ENCODE results near the gene GNAZ. TPM values are rescaled to one million over a fixed set of nuclear protein-coding genes. Genes with fewer than 3 reads are reported as not detected.

GNAZ gene
- polyA plus RNA-seq, 1 donor (not counting 4 experiments of a cell fraction or from before 2014, with no cell fraction given) = 0.03 TPM

- dilution Hi-C loops (cut with MboI; ENCODE audit: extremely low pct_ligation_motif_present, low sequenced_read_pairs) = no loop called here
- DNase-seq (ENCODE audit: low read depth, low spot score) (no peak), FAIRE-seq (no peak)
- Histone ChIP-seq H3K4me2 (ENCODE audit: control insufficient read depth, extremely low read depth, insufficient read depth, low read depth, low read length) (no peak overlapping the region), H3K36me3 (ENCODE audit: control insufficient read depth in 2 of 2, extremely low read depth in 1 of 2, insufficient read depth in 2 of 2, low read length in 2 of 2) (no peaks in the 10 kb centered on the region), H3K4me3 (ENCODE audit: control insufficient read depth in 2 of 3, extremely low read depth in 1 of 3, insufficient read depth in 2 of 3, low read depth in 1 of 3, low read length in 3 of 3) (no peak overlapping the region), H3K4me1 (ENCODE audit: control insufficient read depth, extremely low read depth, insufficient read depth, low read length) (no peaks in the 10 kb centered on the region), H3K27ac (ENCODE audit: control insufficient read depth, insufficient read depth, low read length) (no peak overlapping the region), H3K9ac (ENCODE audit: control insufficient read depth, extremely low read depth, insufficient read depth, low read length) (no peak overlapping the region), H3K9me1 (ENCODE audit: control insufficient read depth, extremely low read depth, insufficient read depth, low read length) (no peaks in the 10 kb centered on the region), H3K9me3 (ENCODE audit: control insufficient read depth, low read depth, low read length) (no peaks in the 10 kb centered on the region), H2AFZ (ENCODE audit: control insufficient read depth, low read length) (no peak overlapping the region), H3K79me2 (ENCODE audit: control insufficient read depth, insufficient read depth, low read length) (no peaks in the 10 kb centered on the region), H3K27me3 (ENCODE audit: control insufficient read depth, extremely low read depth, insufficient read depth, low read length) (peaks cover 4% of the 10 kb centered on the region), H4K20me1 (ENCODE audit: control insufficient read depth, extremely low read depth, insufficient read depth, low read length) (peaks cover 3% of the 10 kb centered on the region)
- TF ChIP-seq CTCF (optimal IDR thresholded peaks at IDR 0.05 in 1 of 3, IDR thresholded peaks at IDR 0.05 in 1 of 3, conservative IDR thresholded peaks at IDR 0.05 in 1 of 3; ENCODE audit: extremely low read depth in 1 of 3, insufficient read depth in 2 of 3, low read length in 3 of 3) (no peak), EZH2 (IDR thresholded peaks at IDR 0.05; ENCODE audit: low read length) (no peak)
These were observed 55.3 kb downstream of the GNAZ start for GRCh38 chr22:23125512-23126103.

- dilution Hi-C loops (cut with MboI; ENCODE audit: extremely low pct_ligation_motif_present, low sequenced_read_pairs) = no loop called here
- no peaks in the 10 kb centered on the region for H3K9me1 ChIP-seq (ENCODE audit: control insufficient read depth, extremely low read depth, insufficient read depth, low read length)
- no peak overlapping the region for H2AFZ ChIP-seq (ENCODE audit: control insufficient read depth, low read length)
- H3K36me3 ChIP-seq (ENCODE audit: control insufficient read depth in 2 of 2, extremely low read depth in 1 of 2, insufficient read depth in 2 of 2, low read length in 2 of 2) = no peaks in the 10 kb centered on the region
- H3K27ac ChIP-seq (ENCODE audit: control insufficient read depth, insufficient read depth, low read length) = no peak overlapping the region
- H3K9me3 ChIP-seq (ENCODE audit: control insufficient read depth, low read depth, low read length) = no peaks in the 10 kb centered on the region
- H3K27me3 ChIP-seq (ENCODE audit: control insufficient read depth, extremely low read depth, insufficient read depth, low read length) = peaks cover 4% of the 10 kb centered on the region
- no peaks in the 10 kb centered on the region for H3K4me1 ChIP-seq (ENCODE audit: control insufficient read depth, extremely low read depth, insufficient read depth, low read length)
- H3K4me3 ChIP-seq (ENCODE audit: control insufficient read depth in 2 of 3, extremely low read depth in 1 of 3, insufficient read depth in 2 of 3, low read depth in 1 of 3, low read length in 3 of 3) = no peak overlapping the region
- H4K20me1 ChIP-seq (ENCODE audit: control insufficient read depth, extremely low read depth, insufficient read depth, low read length) = peaks cover 3% of the 10 kb centered on the region
- no peak overlapping the region for H3K9ac ChIP-seq (ENCODE audit: control insufficient read depth, extremely low read depth, insufficient read depth, low read length)
- no peaks in the 10 kb centered on the region for H3K79me2 ChIP-seq (ENCODE audit: control insufficient read depth, insufficient read depth, low read length)
- no peak for FAIRE-seq
- H3K4me2 ChIP-seq (ENCODE audit: control insufficient read depth, extremely low read depth, insufficient read depth, low read depth, low read length) = no peak overlapping the region
- TF ChIP-seq EZH2 (IDR thresholded peaks at IDR 0.05; ENCODE audit: low read length) (no peak), CTCF (optimal IDR thresholded peaks at IDR 0.05 in 1 of 3, IDR thresholded peaks at IDR 0.05 in 1 of 3, conservative IDR thresholded peaks at IDR 0.05 in 1 of 3; ENCODE audit: extremely low read depth in 1 of 3, insufficient read depth in 2 of 3, low read length in 3 of 3) (no peak)
- DNase-seq (ENCODE audit: low read depth, low spot score) = no peak
These were observed 56.1 kb downstream of the GNAZ start for GRCh38 chr22:23126165-23127054.

Measured in keratinocyte (primary cell).